Activated naive CD8-positive, alpha-beta T cell treated with anti-CD3 and anti-CD28 coated beads, Interleukin-2, amount 10 ng/mL, durations not matched to agents 7 days and 5 days (primary cell): ENCODE results near the gene OPRM1. TPM values are rescaled to one million over a fixed set of nuclear protein-coding genes. Genes with fewer than 3 reads are reported as not detected.
A peak's percentile ranks its signal among the peaks of the same experiment; 100 is the strongest.
"Not testable (repeated sequence)": the region's sequence is repeated elsewhere in the genome, so short reads cannot be mapped to it uniquely, and the experiment has no call there.

Experiments
- ATAC-seq: fragments of 150-1000 bp; cut with Tn5 transposase; one replicate; pipeline ENCODE4 v1.10.0; 2021; ENCODE audit warnings: low read depth, moderate library complexity
- POLR2A ChIA-PET: fragments of 350-600 bp; sonication (Branson Sonifier 250); formaldehyde crosslinking; loops from one replicate; lab custom pipeline; 2021; ENCODE audit warnings: antibody characterized with exemption; lab: Charles Lee
- DNase-seq: peaks from one replicate; pipeline ENCODE4 v3.0.0; 2021
- H3K27ac Mint-ChIP-seq: one replicate; pipeline ENCODE4 v1.8.0; 2022; ENCODE audit warnings: mild to moderate bottlenecking, mixed read lengths
- H3K27me3 Mint-ChIP-seq: one replicate; pipeline ENCODE4 v1.8.0; 2022; ENCODE audit warnings: mild to moderate bottlenecking, moderate library complexity, mixed read lengths
- H3K36me3 Mint-ChIP-seq: one replicate; pipeline ENCODE4 v1.8.0; 2021; ENCODE audit warnings: mild to moderate bottlenecking, mixed read lengths
- H3K4me1 Mint-ChIP-seq: one replicate; pipeline ENCODE4 v1.8.0; 2021; ENCODE audit warnings: mixed read lengths
- H3K4me3 Mint-ChIP-seq: one replicate; pipeline ENCODE4 v1.8.0; 2022; ENCODE audit warnings: mild to moderate bottlenecking, moderate library complexity, mixed read lengths
- H3K9me3 Mint-ChIP-seq: one replicate; pipeline ENCODE4 v1.8.0; 2021; ENCODE audit warnings: mixed read lengths
- total RNA-seq, 2 experiments: library from RNA; stranded (reverse); gene quantifications; one replicate each; pipeline ENCODE4 v1.2.3, GENCODE V29; 2021

OPRM1 gene
- total RNA-seq, 2 experiments from 2014 or later: not detected

- POLR2A ChIA-PET: no interaction called here
- Mint-ChIP-seq H3K4me3 (no peak overlapping the region), H3K4me1 (no peaks in the 10 kb centered on the region), H3K9me3 (peaks cover 1% of the 10 kb centered on the region), H3K27me3 (peaks cover 2% of the 10 kb centered on the region), H3K36me3 (no peaks in the 10 kb centered on the region), H3K27ac (no peak overlapping the region)
- no peak for ATAC-seq
- DNase-seq: no peak
Observed at GRCh38 chr6:154057098-154057497, 18.1 kb downstream of the OPRM1 start.

GRCh38 chr6:154058963-154059680, 20.1 kb downstream of the OPRM1 start:
- Mint-ChIP-seq H3K27ac (no peak overlapping the region), H3K27me3 (peaks cover 2% of the 10 kb centered on the region), H3K4me3 (no peak overlapping the region), H3K4me1 (no peaks in the 10 kb centered on the region), H3K36me3 (no peaks in the 10 kb centered on the region), H3K9me3 (no peaks in the 10 kb centered on the region)
- DNase-seq (no peak), ATAC-seq (no peak)
- POLR2A ChIA-PET: no interaction called here

GRCh38 chr6:154060076-154060475, 21.0 kb downstream of the OPRM1 start:
- POLR2A ChIA-PET: no interaction called here
- Mint-ChIP-seq H3K27me3 (peaks cover 4% of the 10 kb centered on the region), H3K4me3 (no peak overlapping the region), H3K9me3 (no peaks in the 10 kb centered on the region), H3K4me1 (no peaks in the 10 kb centered on the region), H3K36me3 (no peaks in the 10 kb centered on the region), H3K27ac (no peak overlapping the region)
- no peak for DNase-seq
- no peak for ATAC-seq

GRCh38 chr6:154070041-154070440, 31.0 kb downstream of the OPRM1 start:
- ATAC-seq: no peak
- POLR2A ChIA-PET: no interaction called here
- no peaks in the 10 kb centered on the region for H3K36me3 Mint-ChIP-seq
- H3K4me1 Mint-ChIP-seq: no peaks in the 10 kb centered on the region
- H3K27me3 Mint-ChIP-seq: no peaks in the 10 kb centered on the region
- H3K9me3 Mint-ChIP-seq: no peaks in the 10 kb centered on the region
- H3K27ac Mint-ChIP-seq: no peak overlapping the region
- DNase-seq: no peak
- H3K4me3 Mint-ChIP-seq: no peak overlapping the region

- H3K27ac Mint-ChIP-seq: no peak overlapping the region
- H3K4me1 Mint-ChIP-seq: no peaks in the 10 kb centered on the region
- ATAC-seq (no peak), DNase-seq (no peak)
- no peaks in the 10 kb centered on the region for H3K9me3 Mint-ChIP-seq
- no peaks in the 10 kb centered on the region for H3K27me3 Mint-ChIP-seq
- H3K4me3 Mint-ChIP-seq: no peak overlapping the region
- POLR2A ChIA-PET: no interaction called here
- H3K36me3 Mint-ChIP-seq: no peaks in the 10 kb centered on the region
Observed at GRCh38 chr6:154070657-154071056, 31.6 kb downstream of the OPRM1 start.

GRCh38 chr6:154071236-154071635, 32.2 kb downstream of the OPRM1 start:
- H3K27me3 Mint-ChIP-seq: no peaks in the 10 kb centered on the region
- ATAC-seq: no peak
- H3K27ac Mint-ChIP-seq: no peak overlapping the region
- no peaks in the 10 kb centered on the region for H3K9me3 Mint-ChIP-seq
- no peaks in the 10 kb centered on the region for H3K36me3 Mint-ChIP-seq
- DNase-seq: no peak
- POLR2A ChIA-PET: no interaction called here
- no peaks in the 10 kb centered on the region for H3K4me1 Mint-ChIP-seq
- H3K4me3 Mint-ChIP-seq: no peak overlapping the region

- ATAC-seq: no peak
- Mint-ChIP-seq H3K4me3 (no peak overlapping the region), H3K27me3 (no peaks in the 10 kb centered on the region), H3K27ac (no peak overlapping the region), H3K36me3 (no peaks in the 10 kb centered on the region), H3K4me1 (no peaks in the 10 kb centered on the region), H3K9me3 (no peaks in the 10 kb centered on the region)
- POLR2A ChIA-PET: no interaction called here
- DNase-seq: no peak
Observed at GRCh38 chr6:154071711-154072110, 32.7 kb downstream of the OPRM1 start.

GRCh38 chr6:154078596-154078995, 39.6 kb downstream of the OPRM1 start:
- H3K9me3 Mint-ChIP-seq, H3K27ac Mint-ChIP-seq, H3K4me1 Mint-ChIP-seq, POLR2A ChIA-PET, ATAC-seq, H3K4me3 Mint-ChIP-seq, H3K36me3 Mint-ChIP-seq, H3K27me3 Mint-ChIP-seq, DNase-seq: not testable (repeated sequence)

- no peak overlapping the region for H3K4me3 Mint-ChIP-seq
- H3K9me3 Mint-ChIP-seq: no peaks in the 10 kb centered on the region
- H3K27me3 Mint-ChIP-seq: no peaks in the 10 kb centered on the region
- no peak overlapping the region for H3K27ac Mint-ChIP-seq
- POLR2A ChIA-PET: no interaction called here
- H3K4me1 Mint-ChIP-seq: no peaks in the 10 kb centered on the region
- H3K36me3 Mint-ChIP-seq: no peaks in the 10 kb centered on the region
- no peak for DNase-seq
- no peak for ATAC-seq
Observed at GRCh38 chr6:154080461-154081189, 41.6 kb downstream of the OPRM1 start.

- Mint-ChIP-seq H3K9me3 (no peaks in the 10 kb centered on the region), H3K4me3 (no peak overlapping the region), H3K4me1 (peaks cover 2% of the 10 kb centered on the region), H3K36me3 (no peaks in the 10 kb centered on the region), H3K27me3 (no peaks in the 10 kb centered on the region), H3K27ac (no peak overlapping the region)
- DNase-seq (no peak), ATAC-seq (no peak)
- POLR2A ChIA-PET: no interaction called here
Observed at GRCh38 chr6:154086510-154086909, 47.5 kb downstream of the OPRM1 start.

GRCh38 chr6:154092326-154092962, 53.4 kb downstream of the OPRM1 start:
- no peaks in the 10 kb centered on the region for H3K36me3 Mint-ChIP-seq
- ATAC-seq (no peak), DNase-seq (no peak)
- H3K27ac Mint-ChIP-seq: no peak overlapping the region
- H3K4me3 Mint-ChIP-seq: no peak overlapping the region
- no peaks in the 10 kb centered on the region for H3K9me3 Mint-ChIP-seq
- H3K27me3 Mint-ChIP-seq: no peaks in the 10 kb centered on the region
- POLR2A ChIA-PET: no interaction called here
- H3K4me1 Mint-ChIP-seq: peaks cover 2% of the 10 kb centered on the region

- DNase-seq (no peak), ATAC-seq (no peak)
- Mint-ChIP-seq H3K27ac (no peak overlapping the region), H3K4me3 (no peak overlapping the region), H3K9me3 (no peaks in the 10 kb centered on the region), H3K36me3 (no peaks in the 10 kb centered on the region), H3K27me3 (no peaks in the 10 kb centered on the region), H3K4me1 (no peaks in the 10 kb centered on the region)
- POLR2A ChIA-PET: no interaction called here
Observed at GRCh38 chr6:154093231-154094044, 54.4 kb downstream of the OPRM1 start.

- no peaks in the 10 kb centered on the region for H3K4me1 Mint-ChIP-seq
- no peak for DNase-seq
- H3K36me3 Mint-ChIP-seq: no peaks in the 10 kb centered on the region
- ATAC-seq: no peak
- POLR2A ChIA-PET: no interaction called here
- no peak overlapping the region for H3K4me3 Mint-ChIP-seq
- H3K9me3 Mint-ChIP-seq: no peaks in the 10 kb centered on the region
- H3K27me3 Mint-ChIP-seq: no peaks in the 10 kb centered on the region
- peak overlapping the region; percentile 58 for H3K27ac Mint-ChIP-seq
Observed at GRCh38 chr6:154095571-154095970, 56.5 kb downstream of the OPRM1 start.
